CD4-positive, alpha-beta T cell (primary cell): ENCODE results near the gene HOXA7. TPM values are rescaled to one million over a fixed set of nuclear protein-coding genes. Genes with fewer than 3 reads are reported as not detected.

ENCODE experiments used
- ATAC-seq: fragments of 200-7000 bp; cut with Tn5 transposase; one replicate; pipeline ENCODE4 v1.10.0; 2022; ENCODE audit warnings: mild to moderate bottlenecking; ENCODE audit not compliant: poor library complexity
- CTCF ChIA-PET: fragments of 350-600 bp; sonication (Branson Sonifier 250); formaldehyde crosslinking; loops from one replicate; lab custom pipeline; 2021; ENCODE audit warnings: antibody characterized with exemption, inconsistent platforms; lab: Charles Lee
- POLR2A ChIA-PET: fragments of 350-600 bp; sonication (Branson Sonifier 250); formaldehyde crosslinking; loops from one replicate; lab custom pipeline; 2021; ENCODE audit warnings: antibody characterized with exemption, inconsistent platforms; lab: Charles Lee
- DNase-seq, 14 experiments: peaks; one replicate each; pipeline ENCODE4 v3.0.0-alpha.2; 2013 to 2020; ENCODE audit warnings: mixed read lengths in 2 of 14
- H3K27ac ChIP-seq, 2 donors: one replicate each; pipeline versions ENCODE4 v1.5.1 to v1.7.0; 2013; ENCODE audit warnings: low read length in 2 of 2, low read depth in 1 of 2, mild to moderate bottlenecking in 1 of 2
- H3K27me3 ChIP-seq, 2 experiments: 1 replicate in 1 of 2; 2 replicates in 1 of 2; pipeline versions ENCODE4 v1.6.1 to v1.7.0; 2013; ENCODE audit warnings: low read length in 2 of 2, control low read depth in 1 of 2, mild to moderate bottlenecking in 1 of 2, moderate library complexity in 1 of 2; ENCODE audit not compliant: insufficient read depth in 2 of 2, control insufficient read depth in 1 of 2
- H3K36me3 ChIP-seq: one replicate; pipeline ENCODE4 v1.6.1; 2013; ENCODE audit warnings: low read length, control low read depth; ENCODE audit not compliant: insufficient read depth
- H3K4me1 ChIP-seq: one replicate; pipeline ENCODE4 v1.6.1; 2013; ENCODE audit warnings: low read length, control low read depth; ENCODE audit not compliant: insufficient read depth
- H3K4me3 ChIP-seq: one replicate; pipeline ENCODE4 v1.5.1; 2013; ENCODE audit warnings: mild to moderate bottlenecking, low read length, moderate library complexity
- H3K9me3 ChIP-seq, 2 experiments: 1 replicate in 1 of 2; 2 replicates in 1 of 2; pipeline versions ENCODE4 v1.6.1 to v1.7.0; 2013; ENCODE audit warnings: low read length in 2 of 2, mild to moderate bottlenecking in 2 of 2, control low read depth in 1 of 2, moderate library complexity in 1 of 2; ENCODE audit not compliant: control insufficient read depth in 1 of 2, insufficient read depth in 1 of 2
- H3K27ac Mint-ChIP-seq: one replicate; pipeline ENCODE4 v1.8.0; 2020; ENCODE audit warnings: mixed read lengths
- H3K27me3 Mint-ChIP-seq: one replicate; pipeline ENCODE4 v1.8.0; 2021; ENCODE audit warnings: mixed read lengths
- H3K36me3 Mint-ChIP-seq: one replicate; pipeline ENCODE4 v1.8.0; 2021; ENCODE audit warnings: low read depth, mixed read lengths
- H3K4me1 Mint-ChIP-seq: one replicate; pipeline ENCODE4 v1.8.0; 2021; ENCODE audit warnings: low read depth, mixed read lengths
- H3K4me3 Mint-ChIP-seq: one replicate; pipeline ENCODE4 v1.8.0; 2020; ENCODE audit warnings: mild to moderate bottlenecking, mixed read lengths
- H3K9me3 Mint-ChIP-seq: one replicate; pipeline ENCODE4 v1.8.0; 2020; ENCODE audit warnings: mixed read lengths
- intact Hi-C, 2 experiments: fragments of 100-400 bp; cut with DNase I in 1 of 2; cut with micrococcal nuclease in 1 of 2; formaldehyde crosslinking; loops; one replicate each; pipeline versions ENCODE4 v1.15.1 to v1.9.0; 2023 to 2025; cut with DNase I, micrococcal nuclease
- total RNA-seq, 174 experiments: library from RNA in 2 of 174; stranded (reverse) in 2 of 174; gene quantifications; one replicate each; pipeline ENCODE4 v1.2.3 and lab custom pipeline; 2021 to 2026
- TF ChIP-seq, protein P1 (sequence below): fragments of 200-600 bp; IDR thresholded peaks from one replicate; pipeline ENCODE4 v1.8.0; 2022; ENCODE audit warnings: antibody characterized with exemption, mild to moderate bottlenecking

Gene HOXA7
- total RNA-seq, 2 experiments from 2014 or later: not detected

DNA sequence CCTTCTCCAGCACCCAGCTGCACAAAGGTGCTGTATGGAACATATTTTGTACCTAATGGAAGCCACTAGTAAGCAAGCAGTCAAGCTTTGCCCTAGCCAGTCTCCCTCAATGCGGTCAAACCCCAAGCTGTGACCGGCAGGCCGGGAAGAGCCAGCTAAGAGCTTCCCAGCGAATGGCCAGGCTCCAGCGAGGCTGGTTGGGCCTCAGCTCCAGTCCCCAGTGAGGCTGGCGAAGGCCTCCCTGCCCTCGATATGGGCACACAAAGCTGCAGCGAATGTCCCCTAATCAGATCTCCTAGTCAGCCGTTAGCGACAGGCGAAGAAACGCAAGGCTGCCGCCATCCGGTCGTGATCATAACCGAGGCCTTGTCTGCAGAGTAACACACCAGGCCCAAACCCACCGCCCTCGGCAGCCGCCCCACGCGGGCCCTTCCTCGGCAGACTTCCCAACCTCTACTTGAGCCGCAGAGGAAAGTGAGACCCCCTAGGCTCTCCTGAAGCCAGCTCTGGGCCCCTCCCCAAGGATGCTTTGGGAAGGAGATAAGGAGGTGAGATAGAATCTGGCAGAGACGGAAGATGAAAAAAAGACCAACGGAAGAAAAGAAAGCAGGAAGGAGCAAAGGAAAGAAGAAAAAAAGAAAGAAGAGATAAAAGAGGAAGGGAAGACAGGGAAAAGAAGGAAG is 11.9 kb upstream of the HOXA7 start:
- H3K27me3 ChIP-seq: peaks cover 91 to 99% of the 10 kb centered on the region in 2 experiments
- no peak overlapping the region for H3K4me3 ChIP-seq
- H3K27ac ChIP-seq: no peak overlapping the region
- H3K36me3 ChIP-seq: no peaks in the 10 kb centered on the region
- peaks cover 5 to 79% of the 10 kb centered on the region in 2 experiments for H3K9me3 ChIP-seq
- intact Hi-C loops: loop anchor here (2.0 to 10.0 kb wide), 5 partner anchors 18 to 1084 kb away; partner anchors contain the start of gene SNX10 (in 1 of the 2)
- H3K27ac Mint-ChIP-seq: peak overlapping the region; percentile 76
- TF ChIP-seq, protein P1, sequence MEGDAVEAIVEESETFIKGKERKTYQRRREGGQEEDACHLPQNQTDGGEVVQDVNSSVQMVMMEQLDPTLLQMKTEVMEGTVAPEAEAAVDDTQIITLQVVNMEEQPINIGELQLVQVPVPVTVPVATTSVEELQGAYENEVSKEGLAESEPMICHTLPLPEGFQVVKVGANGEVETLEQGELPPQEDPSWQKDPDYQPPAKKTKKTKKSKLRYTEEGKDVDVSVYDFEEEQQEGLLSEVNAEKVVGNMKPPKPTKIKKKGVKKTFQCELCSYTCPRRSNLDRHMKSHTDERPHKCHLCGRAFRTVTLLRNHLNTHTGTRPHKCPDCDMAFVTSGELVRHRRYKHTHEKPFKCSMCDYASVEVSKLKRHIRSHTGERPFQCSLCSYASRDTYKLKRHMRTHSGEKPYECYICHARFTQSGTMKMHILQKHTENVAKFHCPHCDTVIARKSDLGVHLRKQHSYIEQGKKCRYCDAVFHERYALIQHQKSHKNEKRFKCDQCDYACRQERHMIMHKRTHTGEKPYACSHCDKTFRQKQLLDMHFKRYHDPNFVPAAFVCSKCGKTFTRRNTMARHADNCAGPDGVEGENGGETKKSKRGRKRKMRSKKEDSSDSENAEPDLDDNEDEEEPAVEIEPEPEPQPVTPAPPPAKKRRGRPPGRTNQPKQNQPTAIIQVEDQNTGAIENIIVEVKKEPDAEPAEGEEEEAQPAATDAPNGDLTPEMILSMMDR: no peak
- peak in 3 of 14 experiments; percentile 33 to 69 (median 63) for DNase-seq
- peak; percentile 37 for ATAC-seq
- peak overlapping the region; percentile 83 for H3K4me3 Mint-ChIP-seq
- peaks cover 78% of the 10 kb centered on the region for H3K4me1 ChIP-seq
- no peaks in the 10 kb centered on the region for H3K9me3 Mint-ChIP-seq
- CTCF ChIA-PET: interaction anchor here (0.6 to 2.0 kb wide), 4 partner anchors 11 to 24 kb away, joined by 3 to 7 read pairs (median 3); no protein-coding TSS in a partner anchor
- POLR2A ChIA-PET: interaction anchor here (0.6 to 1.9 kb wide), 4 partner anchors 10 to 1304 kb away, joined by 3 to 5 read pairs (median 4); no protein-coding TSS in a partner anchor
- peaks cover 86% of the 10 kb centered on the region for H3K27me3 Mint-ChIP-seq
- H3K4me1 Mint-ChIP-seq: peaks cover 57% of the 10 kb centered on the region
- peaks cover 4% of the 10 kb centered on the region for H3K36me3 Mint-ChIP-seq

DNA sequence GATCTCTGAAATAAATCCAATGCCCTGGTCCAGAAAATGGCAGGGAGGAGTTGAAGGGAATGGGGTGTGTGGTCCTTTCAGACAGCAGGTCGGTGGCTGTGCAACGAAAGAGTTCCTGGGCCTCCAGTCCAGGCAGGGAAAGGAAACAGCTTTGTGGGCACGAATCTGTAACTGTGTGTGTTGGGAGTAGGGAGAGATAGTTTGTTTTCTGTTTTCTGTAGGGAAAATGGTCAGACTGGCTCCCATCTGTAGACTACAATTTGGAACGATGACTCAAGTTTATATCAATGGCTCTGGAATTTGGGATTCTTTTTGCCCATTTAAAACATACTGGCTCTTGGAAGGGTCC is 11.4 kb upstream of the HOXA7 start:
- DNase-seq (no peak), ATAC-seq (no peak)
- TF ChIP-seq, protein P1: no peak
- H3K27ac Mint-ChIP-seq: peak overlapping the region; percentile 76
- intact Hi-C loops: loop anchor here (2.0 to 10.0 kb wide), 6 partner anchors 17 to 1307 kb away; partner anchors contain the start of gene SNX10 (in 1 of the 2)
- peaks cover 57% of the 10 kb centered on the region for H3K4me1 Mint-ChIP-seq
- Histone ChIP-seq H3K4me3 (no peak overlapping the region), H3K9me3 (peaks cover 5 to 76% of the 10 kb centered on the region in 2 experiments), H3K27ac (no peak overlapping the region), H3K27me3 (peaks cover 91 to 99% of the 10 kb centered on the region in 2 experiments), H3K36me3 (no peaks in the 10 kb centered on the region), H3K4me1 (peaks cover 74% of the 10 kb centered on the region)
- H3K27me3 Mint-ChIP-seq: peaks cover 92% of the 10 kb centered on the region
- peak overlapping the region; percentile 83 for H3K4me3 Mint-ChIP-seq
- POLR2A ChIA-PET: interaction anchor here (1.2 to 1.7 kb wide), 2 partner anchors 9 to 35 kb away, joined by 3 to 5 read pairs; no protein-coding TSS in a partner anchor
- CTCF ChIA-PET: interaction anchor here (1.0 to 2.0 kb wide), 2 partner anchors 12 to 17 kb away, joined by 3 to 7 read pairs; no protein-coding TSS in a partner anchor
- H3K36me3 Mint-ChIP-seq: peaks cover 4% of the 10 kb centered on the region
- H3K9me3 Mint-ChIP-seq: no peaks in the 10 kb centered on the region

DNA sequence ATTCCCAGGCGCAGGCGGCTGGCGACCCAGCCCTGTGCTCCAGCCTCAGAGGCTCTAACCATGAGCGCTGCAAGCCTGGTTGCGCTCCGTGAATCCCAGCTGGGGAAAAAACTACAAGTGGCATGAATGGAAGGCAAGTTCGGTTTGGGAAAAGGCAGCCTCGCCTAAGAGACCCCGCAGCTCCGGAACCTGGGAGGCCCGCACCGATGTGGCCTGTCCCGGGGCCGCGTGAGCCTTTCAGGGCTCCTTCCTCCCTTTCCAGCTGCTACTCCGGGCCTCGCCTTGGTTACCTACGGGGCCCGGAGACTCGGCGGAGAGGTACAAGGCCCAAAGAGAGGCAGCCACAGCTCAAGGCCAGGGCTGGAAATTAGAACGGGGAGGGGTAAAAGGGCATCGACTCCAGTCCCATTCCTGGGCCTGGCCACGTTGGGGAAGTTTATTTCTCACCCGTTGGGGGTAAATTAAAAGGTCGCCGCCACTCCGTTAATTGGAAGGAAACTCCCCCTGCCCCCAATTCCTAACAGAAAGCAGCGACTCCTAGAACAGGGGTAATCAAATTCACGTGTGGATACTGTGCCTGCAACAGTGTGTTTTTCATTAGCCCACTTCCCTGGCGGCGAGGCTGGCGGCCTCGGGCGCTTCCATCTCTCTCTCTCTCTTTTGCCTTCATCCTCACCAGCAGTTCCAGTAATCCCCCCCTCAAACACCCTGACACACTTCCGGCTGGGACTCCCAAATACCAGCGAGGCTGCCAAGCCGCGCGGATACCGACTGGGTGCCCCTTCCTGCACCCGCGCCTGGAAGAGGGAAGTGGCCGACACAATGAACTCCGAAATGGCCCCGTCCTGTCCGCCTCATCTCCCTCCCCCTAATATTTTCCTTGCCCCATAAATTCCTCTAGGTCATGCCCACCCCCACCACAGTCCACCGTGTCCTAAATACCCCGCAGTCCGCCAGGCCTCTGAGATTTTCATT is 10.3 kb upstream of the HOXA7 start:
- ChIA-PET POLR2A (interaction anchor here (0.7 to 1.2 kb wide), 3 partner anchors 10 to 36 kb away, joined by 3 read pairs; partner anchors contain the start of gene HOXA6), CTCF (interaction anchor here (1.1 to 1.4 kb wide), 3 partner anchors 13 to 797 kb away, joined by 4 to 9 read pairs (median 6); no protein-coding TSS in a partner anchor)
- H3K27ac Mint-ChIP-seq: peak overlapping the region; percentile 76
- H3K27ac ChIP-seq: no peak overlapping the region
- peaks cover 93% of the 10 kb centered on the region for H3K27me3 Mint-ChIP-seq
- H3K36me3 ChIP-seq: no peaks in the 10 kb centered on the region
- ATAC-seq: no peak
- H3K9me3 ChIP-seq: peaks cover 5 to 70% of the 10 kb centered on the region in 2 experiments
- no peak overlapping the region for H3K4me3 ChIP-seq
- H3K4me3 Mint-ChIP-seq: peak overlapping the region; percentile 83
- intact Hi-C loops: loop anchor here (2.0 to 10.0 kb wide), 5 partner anchors 872 to 1306 kb away; partner anchors contain the start of gene SNX10 (in 1 of the 2)
- peak in 3 of 14 experiments; percentile 2 to 30 (median 16) for DNase-seq
- H3K4me1 ChIP-seq: peaks cover 63% of the 10 kb centered on the region
- TF ChIP-seq, protein P1: no peak
- H3K9me3 Mint-ChIP-seq: no peaks in the 10 kb centered on the region
- peaks cover 49% of the 10 kb centered on the region for H3K4me1 Mint-ChIP-seq
- H3K36me3 Mint-ChIP-seq: peaks cover 4% of the 10 kb centered on the region
- peaks cover 85 to 99% of the 10 kb centered on the region in 2 experiments for H3K27me3 ChIP-seq
